ENCODE results near the gene TYW5. TPM values are rescaled to one million over a fixed set of nuclear protein-coding genes. Genes with fewer than 3 reads are reported as not detected.
A peak's percentile ranks its signal among the peaks of the same experiment; 100 is the strongest.

The TYW5 gene
- total RNA-seq, 4 donors from 2014 or later: 9.0 to 18.9 (median 11.1) TPM

DNA sequence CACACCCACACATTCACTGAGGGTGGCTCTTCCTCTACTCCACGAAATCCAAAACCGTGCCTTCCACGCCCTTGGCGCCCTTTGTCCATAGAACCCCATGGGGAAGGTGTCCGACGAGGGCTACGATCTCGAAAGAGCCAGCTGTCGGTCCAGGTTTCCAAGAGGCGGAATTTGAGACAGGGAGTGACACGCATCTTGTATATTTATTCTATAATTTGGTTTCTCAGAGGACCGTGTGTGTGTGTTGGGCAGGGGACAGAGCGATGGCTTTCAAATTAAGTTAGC is 43.5 kb downstream of the TYW5 start:
- DNase-seq: no peak
- no peaks in the 10 kb centered on the region for H3K36me3 ChIP-seq
- H3K4me3 ChIP-seq (replicated peaks in 1 of 3): peak overlapping the region; percentile 63 to 89 (median 87)
- peak overlapping the region; percentile 84 to 99 (median 99) for H3K27ac ChIP-seq
- peaks cover 14 to 15% of the 10 kb centered on the region in 2 donors for H3K4me1 ChIP-seq
- WGBS, 2 donors: 0 to 2% methylated on average over 13 of the region's 13 CpGs
- no peaks in the 10 kb centered on the region for H3K9me3 ChIP-seq
- intact Hi-C loops (cut with DNase I): no loop called here
- no peaks in the 10 kb centered on the region for H3K27me3 ChIP-seq
- TF ChIP-seq POLR2A (IDR thresholded peaks at IDR 0.05): no peak
- TF ChIP-seq, protein P1, sequence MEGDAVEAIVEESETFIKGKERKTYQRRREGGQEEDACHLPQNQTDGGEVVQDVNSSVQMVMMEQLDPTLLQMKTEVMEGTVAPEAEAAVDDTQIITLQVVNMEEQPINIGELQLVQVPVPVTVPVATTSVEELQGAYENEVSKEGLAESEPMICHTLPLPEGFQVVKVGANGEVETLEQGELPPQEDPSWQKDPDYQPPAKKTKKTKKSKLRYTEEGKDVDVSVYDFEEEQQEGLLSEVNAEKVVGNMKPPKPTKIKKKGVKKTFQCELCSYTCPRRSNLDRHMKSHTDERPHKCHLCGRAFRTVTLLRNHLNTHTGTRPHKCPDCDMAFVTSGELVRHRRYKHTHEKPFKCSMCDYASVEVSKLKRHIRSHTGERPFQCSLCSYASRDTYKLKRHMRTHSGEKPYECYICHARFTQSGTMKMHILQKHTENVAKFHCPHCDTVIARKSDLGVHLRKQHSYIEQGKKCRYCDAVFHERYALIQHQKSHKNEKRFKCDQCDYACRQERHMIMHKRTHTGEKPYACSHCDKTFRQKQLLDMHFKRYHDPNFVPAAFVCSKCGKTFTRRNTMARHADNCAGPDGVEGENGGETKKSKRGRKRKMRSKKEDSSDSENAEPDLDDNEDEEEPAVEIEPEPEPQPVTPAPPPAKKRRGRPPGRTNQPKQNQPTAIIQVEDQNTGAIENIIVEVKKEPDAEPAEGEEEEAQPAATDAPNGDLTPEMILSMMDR (IDR thresholded peaks at IDR 0.05): no peak

DNA sequence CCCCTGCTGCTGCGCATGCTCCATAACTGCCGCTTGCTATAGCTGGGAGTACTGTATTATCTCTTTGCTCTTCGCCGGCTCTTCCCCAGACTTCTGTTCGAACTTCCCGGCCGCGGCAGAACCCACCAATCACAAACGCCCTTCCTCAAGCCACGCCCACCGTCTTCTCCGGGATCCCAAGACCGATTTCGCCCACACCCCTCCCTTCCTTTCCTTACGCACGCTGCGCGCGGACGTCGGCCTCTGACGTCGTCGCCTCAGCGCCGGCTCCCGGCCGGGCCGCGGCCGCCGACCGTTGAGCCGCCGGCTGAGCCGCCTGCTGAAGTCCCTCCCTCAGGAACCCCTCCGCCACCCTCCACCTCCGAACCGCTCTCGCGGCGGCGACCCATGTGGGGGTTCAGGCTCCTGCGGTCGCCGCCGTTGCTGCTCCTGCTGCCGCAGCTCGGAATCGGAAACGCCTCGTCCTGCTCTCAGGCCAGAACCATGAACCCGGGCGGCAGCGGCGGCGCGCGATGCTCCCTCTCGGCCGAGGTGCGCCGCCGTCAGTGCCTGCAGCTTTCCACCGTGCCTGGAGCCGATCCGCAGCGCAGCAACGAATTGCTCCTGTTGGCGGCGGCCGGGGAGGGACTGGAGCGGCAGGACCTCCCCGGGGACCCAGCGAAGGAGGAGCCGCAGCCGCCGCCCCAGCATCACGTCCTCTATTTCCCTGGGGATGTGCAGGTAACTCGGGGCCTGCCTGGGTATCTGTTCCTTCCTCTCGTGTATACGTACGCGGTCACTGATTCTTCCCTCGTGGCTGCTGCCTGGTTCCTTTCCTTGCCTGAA is 44.0 kb downstream of the TYW5 start, which contains the start of gene C2orf69:
Gene C2orf69, plus strand, starts transcription at position 242 of the 825 bp plus-strand sequence. Its CDS starts 146 bp downstream, at position 388.
- Histone ChIP-seq H3K4me1 (peaks cover 14 to 15% of the 10 kb centered on the region in 2 donors), H3K27ac (peak within 1 kb of the TSS; percentile 84 to 99 (median 99)), H3K27me3 (no peaks in the 10 kb centered on the region), H3K9me3 (no peaks in the 10 kb centered on the region), H3K36me3 (no peaks in the 10 kb centered on the region), H3K4me3 (replicated peaks in 1 of 3) (peak within 1 kb of the TSS; percentile 63 to 89 (median 87))
- intact Hi-C loops (cut with DNase I): no loop called here
- peak; percentile 96 to 97 for DNase-seq
- TF ChIP-seq, protein P1 (IDR thresholded peaks at IDR 0.05): peak in 1 of 6 experiments; percentile 23
- TF ChIP-seq POLR2A (IDR thresholded peaks at IDR 0.05): peak; percentile 38 to 92
- 0 to 1% methylated on average over 53 to 55 of the region's 85 CpGs for WGBS, 2 donors

- no peaks in the 10 kb centered on the region for H3K27me3 ChIP-seq
- TF ChIP-seq, protein P1 (IDR thresholded peaks at IDR 0.05): no peak
- no peak for TF ChIP-seq POLR2A (IDR thresholded peaks at IDR 0.05)
- peaks cover 14 to 15% of the 10 kb centered on the region in 2 donors for H3K4me1 ChIP-seq
- peak overlapping the region in 1 of 3 donors; percentile 99 for H3K27ac ChIP-seq
- H3K4me3 ChIP-seq (replicated peaks in 1 of 3): peak overlapping the region in 2 of 3 donors; percentile 87 to 89
- H3K9me3 ChIP-seq: no peaks in the 10 kb centered on the region
- WGBS, 2 donors: 33 to 51% methylated on average over 18 of the region's 18 CpGs
- DNase-seq: peak in 1 of 2 donors; percentile 7
- intact Hi-C loops (cut with DNase I): no loop called here
- no peaks in the 10 kb centered on the region for H3K36me3 ChIP-seq
These were observed 44.8 kb downstream of the TYW5 start for GRCh38 chr2:199910338-199911051.

- intact Hi-C loops (cut with DNase I): no loop called here
- 79 to 90% methylated on average over 2 of the region's 2 CpGs for WGBS, 2 donors
- Histone ChIP-seq H3K36me3 (no peaks in the 10 kb centered on the region), H3K27me3 (no peaks in the 10 kb centered on the region), H3K27ac (no peak overlapping the region), H3K4me1 (peaks cover under 1 to 7% of the 10 kb centered on the region in 2 donors), H3K9me3 (no peaks in the 10 kb centered on the region), H3K4me3 (replicated peaks in 1 of 3) (no peak overlapping the region)
- TF ChIP-seq POLR2A (IDR thresholded peaks at IDR 0.05): no peak
- TF ChIP-seq, protein P1 (IDR thresholded peaks at IDR 0.05): no peak
- DNase-seq: no peak
These were observed 48.1 kb downstream of the TYW5 start for GRCh38 chr2:199907008-199907714.
